NCI-H526 treated with DMSO at 0.1 percent for 48 hours (cell line): Measurements from ENCODE around the gene MMP10.
"Not testable (repeated sequence)": the region's sequence is repeated elsewhere in the genome, so short reads cannot be mapped to it uniquely, and the experiment has no call there.

ENCODE experiments used
- DNase-seq: peaks from one replicate; lab custom pipeline; 2025; lab: John Stamatoyannopoulos, UW

The MMP10 gene

DNA sequence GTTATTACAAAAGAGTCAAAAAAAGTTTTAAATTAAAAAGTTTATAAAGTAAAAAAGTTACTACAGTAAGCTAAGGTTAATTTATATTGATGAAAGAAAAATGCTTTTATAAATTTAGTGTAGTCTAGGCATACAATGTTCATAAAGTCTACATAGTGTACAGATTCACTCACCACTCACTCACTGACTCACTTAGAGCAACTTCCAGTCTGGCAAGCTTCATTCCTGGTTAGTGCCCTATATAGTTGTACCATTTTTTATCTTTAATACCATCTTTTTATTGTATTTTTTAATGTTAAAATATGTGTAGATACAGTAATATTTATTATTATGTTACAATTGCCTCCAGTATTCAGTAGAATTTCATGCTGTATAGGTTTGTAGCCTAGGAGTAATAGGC is 2.6 kb upstream of the MMP10 start:
- no peak for DNase-seq

DNA sequence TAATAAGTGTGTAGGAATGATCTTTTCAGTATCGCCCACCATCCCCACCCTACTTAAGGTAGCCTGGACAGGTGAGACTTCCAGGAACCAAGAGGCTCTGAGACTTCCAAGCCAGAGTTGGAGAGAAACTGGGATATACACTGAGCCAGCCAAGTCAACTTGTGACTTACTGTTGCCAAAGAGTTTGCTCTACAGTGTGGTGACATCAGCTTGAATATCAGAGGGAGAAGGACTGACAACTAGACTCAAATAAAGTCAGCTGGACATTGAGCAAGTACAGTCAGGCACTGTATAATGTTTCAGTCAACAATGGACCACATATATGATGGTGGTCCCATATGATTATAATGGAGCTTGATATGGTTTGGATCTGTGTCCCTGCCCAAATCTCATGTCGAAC is 1.2 kb upstream of the MMP10 start:
- no peak for DNase-seq

DNA sequence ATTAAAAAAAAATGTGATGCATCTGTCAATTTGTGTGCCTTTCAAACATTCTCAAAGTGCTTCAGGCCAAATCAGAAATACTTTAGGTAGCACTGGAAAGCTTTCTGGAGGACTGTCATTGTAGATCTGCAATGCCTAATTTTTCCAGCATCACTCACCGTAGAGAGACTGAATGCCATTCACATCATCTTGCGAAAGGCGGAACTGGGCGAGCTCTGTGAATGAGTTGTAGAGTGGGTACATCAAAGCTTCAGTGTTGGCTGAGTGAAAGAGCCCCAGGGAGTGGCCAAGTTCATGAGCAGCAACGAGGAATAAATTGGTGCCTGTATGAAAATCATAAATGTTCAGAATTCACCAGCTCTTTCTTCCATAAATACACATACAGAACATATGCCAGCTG is 4.0 kb downstream of the MMP10 start:
- DNase-seq = no peak

DNA sequence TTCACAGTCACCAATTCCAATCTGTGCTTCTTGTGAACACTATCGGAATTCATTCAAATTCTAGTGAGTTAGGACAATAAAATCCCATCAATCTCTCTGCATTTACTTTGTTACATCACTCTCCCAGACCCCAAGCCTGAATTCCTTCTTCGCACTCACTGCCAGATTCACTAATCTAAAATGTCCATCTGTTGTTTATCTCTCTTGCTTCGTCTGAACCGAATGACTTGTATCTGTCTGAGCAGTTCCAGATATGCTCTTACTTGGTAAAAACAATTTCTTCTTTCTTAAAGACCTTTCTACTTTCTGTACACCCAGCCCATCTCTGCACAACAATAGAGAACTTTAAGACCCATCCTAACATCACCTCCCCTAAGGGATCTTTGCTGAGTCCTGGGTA is 7.0 kb downstream of the MMP10 start:
- no peak for DNase-seq

DNA sequence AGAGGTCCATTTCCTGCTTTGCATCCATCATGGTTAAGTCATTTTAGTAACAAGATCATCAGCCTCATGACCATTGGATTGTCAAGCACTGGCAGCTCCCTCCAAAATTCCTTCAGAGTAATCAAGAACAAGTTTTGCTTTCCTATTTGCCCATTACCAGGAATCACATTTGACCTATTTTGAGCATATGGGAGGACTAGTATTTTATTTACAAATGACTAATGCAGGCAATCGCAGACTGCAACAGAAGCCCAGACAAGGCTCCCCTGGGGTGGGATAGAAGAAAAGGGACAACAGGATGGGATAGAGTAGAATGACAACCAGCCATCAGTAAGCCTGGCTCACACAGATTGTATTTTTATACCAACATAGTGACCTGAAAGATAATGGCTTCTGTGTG is 9.1 kb downstream of the MMP10 start:
- no peak for DNase-seq

DNA sequence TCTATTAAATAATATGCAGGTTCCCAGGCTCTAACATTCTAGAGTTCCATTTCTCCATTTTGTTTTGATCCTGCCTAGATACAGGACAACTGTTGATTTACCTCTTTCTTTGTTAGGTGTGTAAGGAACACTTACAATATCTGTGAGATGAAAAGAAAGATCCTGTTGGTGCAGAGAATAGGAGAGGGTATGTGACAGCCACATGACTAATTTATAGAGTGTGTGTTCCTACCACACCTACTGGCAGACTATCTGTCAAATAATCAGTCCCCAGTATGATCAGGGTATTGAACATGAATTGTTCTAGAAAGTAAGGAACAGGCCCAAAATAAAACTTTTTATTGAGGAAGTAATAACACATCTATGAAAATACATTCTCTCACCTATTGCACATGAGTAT is 10.2 kb downstream of the MMP10 start:
- no peak for DNase-seq

DNA sequence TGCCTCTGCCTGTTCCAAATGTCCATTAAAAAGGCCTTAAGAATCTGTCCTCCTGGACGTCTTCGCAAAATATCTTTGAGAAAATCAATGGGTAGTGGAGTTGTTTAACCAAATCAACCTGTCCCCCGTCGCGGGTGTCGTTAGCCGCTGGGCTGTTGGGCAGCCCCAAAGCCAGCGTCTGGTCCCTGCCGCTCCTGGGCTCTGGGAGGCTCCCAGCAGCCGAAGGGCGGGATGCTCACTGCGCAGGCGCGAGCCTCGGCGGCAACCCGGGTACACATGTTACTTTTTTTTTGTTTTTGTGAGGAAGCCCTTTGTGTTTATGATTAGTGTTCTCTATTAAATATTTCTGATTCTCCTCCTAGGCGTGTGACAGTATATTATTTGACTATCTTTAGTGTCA is 12.6 kb downstream of the MMP10 start:
- DNase-seq = no peak

DNA sequence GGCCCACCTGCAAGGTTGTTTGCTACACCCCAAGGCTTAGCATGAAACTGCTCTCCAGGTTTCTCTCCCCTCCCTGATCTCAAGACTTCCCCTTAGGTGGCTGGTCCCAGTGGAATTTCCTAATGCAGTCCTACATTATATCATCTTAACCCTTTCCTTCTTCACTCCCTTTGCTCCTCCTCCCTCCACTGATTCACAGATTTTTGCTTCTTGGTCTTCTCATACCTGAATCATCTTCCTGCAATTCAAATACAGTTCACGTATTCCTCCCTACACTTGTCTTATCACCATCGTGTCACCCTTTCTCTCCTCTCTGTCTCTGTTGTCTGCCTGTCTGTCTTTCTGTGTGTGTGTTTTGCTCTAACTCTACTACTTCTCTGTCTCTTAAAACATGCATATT is 17.0 kb downstream of the MMP10 start:
- DNase-seq = no peak

DNA sequence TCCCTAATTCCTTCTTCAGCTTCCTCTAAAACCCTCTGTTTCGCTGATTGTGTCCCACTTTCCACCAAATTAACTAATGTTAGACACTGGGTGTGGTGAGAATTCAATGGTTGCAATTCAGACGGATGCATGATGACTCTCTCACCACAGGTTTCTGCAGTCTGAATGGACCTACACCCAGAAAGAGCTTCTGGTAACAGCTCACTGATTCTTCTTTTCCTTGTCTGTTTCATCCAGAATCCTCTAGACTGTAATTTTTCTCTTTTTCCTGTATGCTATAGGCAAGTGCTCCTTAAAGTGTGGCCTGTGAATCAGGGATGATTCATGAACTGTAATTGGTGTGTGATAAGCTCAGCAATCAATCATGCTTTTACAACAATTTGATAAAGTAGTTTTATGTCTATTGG is 18.1 kb downstream of the MMP10 start:
- DNase-seq = no peak

DNA sequence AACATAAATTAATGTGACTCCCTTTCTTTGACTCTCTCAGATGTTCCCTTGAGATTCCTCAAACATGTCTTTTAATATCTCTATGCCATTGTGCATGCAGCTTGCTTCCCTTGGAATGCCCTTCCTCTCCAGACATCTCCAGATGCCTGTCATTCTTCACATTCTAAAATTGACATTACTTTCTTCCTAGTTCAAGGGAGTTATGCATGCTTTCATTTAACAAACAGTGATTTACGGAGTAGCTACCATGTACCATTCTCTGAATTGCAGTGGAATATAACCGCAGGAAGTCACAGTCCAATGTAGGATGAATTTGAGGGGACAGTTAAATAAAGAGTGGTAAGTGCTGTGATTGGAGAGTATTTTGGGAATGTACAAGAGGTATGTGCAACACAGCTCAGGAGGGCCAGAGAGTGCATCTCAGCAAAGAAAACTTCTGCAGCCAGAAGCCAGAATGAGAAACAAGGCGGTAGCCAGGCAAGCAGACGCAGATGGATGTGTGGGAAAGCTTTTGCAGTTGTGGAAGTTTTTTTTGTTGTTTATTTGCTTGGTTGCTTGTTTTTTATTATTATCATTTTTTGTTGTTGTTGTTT is 18.7 kb downstream of the MMP10 start:
- no peak for DNase-seq

DNA sequence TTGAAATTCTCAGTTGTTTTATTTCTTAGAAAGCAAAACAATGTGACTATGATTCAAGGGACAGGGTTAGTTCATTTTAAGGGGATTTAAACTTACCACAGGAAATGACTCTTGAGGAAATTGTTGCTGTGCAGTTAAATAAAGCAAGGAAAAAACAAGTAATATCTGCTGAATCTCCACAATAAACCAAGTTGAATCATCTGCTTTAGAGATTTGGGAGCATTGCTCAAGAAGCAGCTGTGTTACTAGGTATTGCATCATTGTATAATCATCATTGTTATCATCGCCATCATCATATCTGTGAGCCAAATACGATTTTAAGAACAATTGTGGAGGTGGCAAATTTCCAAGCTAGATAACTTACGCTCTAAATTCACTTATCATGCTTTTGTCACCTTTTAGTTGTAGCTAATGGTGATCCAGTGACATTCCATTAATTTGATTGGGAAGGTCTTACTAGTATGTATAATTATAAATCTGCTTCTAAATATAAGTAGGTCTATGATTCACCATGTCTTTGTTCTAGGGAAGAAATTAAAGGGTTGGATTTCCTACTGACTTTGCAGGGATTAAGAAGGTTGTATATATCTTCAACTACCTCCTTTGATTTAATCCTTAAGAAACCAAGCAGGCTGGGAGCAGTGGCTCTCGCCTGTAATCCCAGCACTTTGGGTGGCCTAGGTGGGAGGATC is 19.9 kb downstream of the MMP10 start:
- no peak for DNase-seq

DNA sequence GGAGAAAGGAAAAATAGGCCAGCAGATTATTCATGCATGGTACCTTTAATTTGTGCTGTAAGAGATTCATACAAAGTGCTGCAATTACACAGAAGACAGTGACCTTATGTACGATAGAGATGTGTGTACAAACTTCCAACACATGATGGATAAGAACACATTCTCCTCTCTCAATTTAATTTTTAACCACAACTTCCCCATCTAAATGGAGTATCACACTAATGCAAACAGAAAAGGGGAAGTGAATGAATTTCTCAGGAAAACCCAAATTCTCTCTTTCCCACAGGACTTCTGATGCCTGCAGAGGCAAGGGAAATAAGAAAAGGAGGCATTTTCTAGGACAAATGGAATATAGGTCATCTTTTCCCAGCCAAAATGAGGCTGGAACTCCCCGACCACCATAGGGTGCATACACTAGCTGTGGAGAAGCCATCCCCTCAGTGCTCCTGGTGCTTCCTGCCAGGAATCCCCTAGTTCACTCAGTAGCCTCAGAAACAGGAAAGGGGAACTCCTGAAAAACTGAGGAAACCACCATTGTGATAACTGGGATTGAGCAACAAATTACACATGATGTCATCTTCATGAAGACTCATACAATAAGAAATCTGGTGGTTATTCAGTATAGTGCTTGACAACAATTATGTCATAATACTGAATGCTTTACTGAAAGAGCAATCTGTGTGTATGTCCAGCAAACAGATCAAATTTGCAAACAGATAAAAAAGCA is 22.4 kb downstream of the MMP10 start:
- DNase-seq = no peak

DNA sequence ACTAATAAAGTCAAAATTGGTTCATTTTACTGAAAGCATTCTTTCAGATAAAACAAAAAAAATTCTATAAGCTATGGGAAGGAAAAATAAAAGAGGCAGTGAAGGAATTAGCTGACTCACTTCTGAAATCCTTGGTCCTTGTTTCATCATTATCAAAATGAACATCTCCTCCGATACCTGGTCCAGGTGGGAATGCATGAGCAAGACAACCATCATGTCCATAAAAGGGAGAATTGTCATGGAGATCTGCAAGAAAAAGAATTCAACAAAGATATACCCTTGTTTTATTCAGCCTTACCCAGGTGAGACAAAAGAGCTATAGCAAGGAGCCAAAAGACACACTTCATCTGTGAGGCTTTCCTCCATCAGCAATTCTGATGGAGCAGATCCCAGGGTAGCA is 27.2 kb downstream of the MMP10 start:
- no peak for DNase-seq

DNA sequence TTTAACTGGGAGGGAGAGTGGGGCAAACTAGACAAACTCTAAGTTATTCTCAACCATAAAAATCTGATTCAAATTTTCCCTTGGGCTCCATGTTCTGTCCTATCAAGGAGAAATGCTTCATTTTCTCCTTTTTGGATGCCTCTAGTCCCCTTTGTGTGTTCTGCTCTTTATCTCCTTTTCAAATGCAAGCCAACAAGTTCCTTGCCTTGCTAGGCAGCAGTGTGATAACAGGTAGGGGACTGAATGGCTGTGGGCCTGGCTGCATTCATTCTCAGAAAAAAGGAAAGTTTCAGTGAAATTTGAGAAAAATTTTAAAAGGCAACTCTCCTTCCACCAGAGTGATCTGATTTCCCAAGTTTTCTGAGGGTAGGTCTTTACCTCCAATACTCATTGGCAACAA is 28.8 kb downstream of the MMP10 start:
- no peak for DNase-seq

DNA sequence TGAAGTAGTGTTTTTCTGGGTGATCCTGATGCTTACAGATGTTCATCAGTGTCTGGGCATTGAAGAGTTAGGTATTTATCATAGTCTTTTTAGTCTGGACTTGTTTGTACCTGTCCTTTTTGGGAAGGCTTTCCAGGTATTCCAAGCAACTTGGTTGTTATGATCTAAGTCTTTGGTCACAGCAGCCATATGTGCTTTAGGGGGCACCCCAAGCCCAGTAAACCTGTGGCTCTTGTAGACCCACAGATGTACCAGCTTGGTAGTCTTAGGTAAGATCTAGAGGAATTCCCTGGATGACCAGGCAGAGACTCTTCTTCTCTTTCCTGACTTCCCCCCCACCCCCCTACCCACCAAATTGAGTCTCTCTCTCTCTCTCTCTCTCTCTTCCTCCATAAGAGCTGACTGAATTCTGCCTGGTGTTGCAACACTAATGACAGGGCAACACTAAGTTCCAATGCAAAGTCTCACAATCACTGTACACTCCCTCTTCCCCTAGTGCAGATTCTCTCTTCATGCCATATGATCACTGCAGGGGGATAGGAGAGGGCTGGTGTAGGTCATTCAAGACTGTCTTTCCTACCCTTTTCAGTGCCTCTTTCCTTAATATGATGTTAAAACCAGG is 31.2 kb downstream of the MMP10 start:
- DNase-seq = no peak

DNA sequence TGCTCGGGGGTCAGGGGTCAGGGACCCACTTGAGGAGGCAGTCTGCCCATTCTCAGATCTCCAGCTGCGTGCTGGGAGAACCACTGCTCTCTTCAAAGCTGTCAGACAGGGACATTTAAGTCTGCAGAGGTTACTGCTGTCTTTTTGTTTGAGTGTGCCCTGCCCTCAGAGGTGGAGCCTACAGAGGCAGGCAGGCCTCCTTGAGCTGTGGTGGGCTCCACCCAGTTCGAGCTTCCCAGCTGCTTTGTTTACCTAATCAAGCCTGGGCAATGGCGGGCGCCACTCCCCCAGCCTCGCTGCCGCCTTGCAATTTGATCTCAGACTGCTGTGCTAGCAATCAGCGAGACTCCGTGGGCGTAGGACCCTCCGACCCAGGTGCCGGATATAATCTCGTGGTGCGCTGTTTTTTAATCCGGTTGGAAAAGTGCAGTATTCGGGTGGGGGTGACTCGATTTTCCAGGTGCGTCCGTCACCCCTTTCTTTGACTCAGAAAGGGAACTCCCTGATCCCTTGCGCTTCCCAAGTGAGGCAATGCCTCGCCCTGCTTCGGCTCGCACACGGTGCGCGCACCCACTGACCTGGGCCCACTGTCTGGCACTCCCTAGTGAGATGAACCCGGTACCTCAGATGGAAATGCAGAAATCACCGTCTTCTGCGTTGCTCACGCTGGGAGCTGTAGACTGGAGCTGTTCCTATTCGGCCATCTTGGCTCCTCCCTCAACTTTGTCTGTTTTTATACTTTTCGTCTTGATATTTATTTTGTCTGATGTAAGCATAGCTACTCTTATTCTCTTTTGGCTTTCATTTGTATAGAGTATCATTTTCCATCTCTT is 33.5 kb downstream of the MMP10 start:
- DNase-seq = peak; percentile 21

DNA sequence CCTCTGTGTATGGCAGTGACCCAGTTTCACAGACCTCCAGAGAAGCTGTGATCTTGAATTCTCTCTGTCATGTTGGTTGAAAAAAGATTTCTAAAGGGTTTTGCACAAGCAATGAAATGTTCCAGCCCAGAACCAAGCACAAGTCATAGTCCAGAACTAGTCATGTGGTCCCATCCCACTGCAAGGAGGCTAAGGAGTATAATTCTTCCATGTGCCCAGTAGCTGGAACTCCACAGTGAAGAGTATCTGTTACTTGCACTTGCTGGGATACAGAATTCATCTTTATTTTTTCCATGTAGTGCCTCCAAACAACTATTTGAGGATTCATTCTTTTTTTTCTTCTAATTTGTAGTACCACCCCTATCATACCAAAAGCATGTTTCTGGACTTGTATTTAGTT is 45.8 kb downstream of the MMP10 start:
- DNase-seq = no peak

DNA sequence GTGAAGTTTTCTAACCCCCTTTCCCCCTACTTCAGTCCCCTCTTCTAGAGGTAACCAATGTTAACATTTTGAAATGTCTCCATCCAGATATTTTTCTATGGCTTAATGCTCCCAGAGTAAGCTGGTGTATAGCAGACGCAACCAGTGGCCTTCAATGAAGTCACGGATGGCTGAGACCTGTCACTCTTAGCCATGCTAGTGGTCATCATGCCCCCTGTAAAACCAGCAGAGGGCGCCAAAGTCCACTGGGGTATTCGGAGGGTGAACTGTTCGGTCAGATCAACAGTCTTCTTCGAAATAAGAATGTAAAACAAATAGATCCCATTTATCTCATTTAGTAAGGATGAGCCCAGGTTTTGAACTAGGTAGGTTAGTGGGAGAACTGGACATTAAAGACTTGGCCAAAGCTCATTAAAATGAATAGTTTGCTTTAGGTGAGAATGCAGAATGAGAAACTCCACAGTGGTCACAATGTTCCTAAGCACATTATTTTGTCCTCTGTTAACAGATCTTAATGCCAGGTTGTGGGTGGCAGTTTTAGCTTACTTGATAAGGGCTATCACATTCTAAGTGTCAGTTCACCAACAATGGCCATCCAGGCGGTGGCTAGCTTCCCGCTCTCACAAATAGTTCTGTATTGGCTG is 47.1 kb downstream of the MMP10 start:
- DNase-seq = peak; percentile 53

DNA sequence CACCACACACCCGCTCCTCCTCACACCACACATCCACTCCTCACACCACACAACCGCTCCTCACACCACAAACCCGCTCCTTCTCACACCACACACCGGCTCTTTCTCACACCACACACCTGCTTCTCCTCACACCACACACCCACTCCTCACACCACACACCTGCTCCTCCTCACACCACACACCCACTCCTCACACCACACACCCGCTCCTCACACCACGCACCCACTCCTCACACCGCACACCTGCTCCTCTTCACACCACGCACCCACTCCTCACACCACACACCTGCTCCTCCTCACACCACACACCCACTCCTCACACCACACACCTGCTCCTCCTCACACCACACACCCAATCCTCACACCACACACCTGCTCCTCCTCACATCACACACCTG is 49.5 kb downstream of the MMP10 start:
- DNase-seq = not testable (repeated sequence)

DNA sequence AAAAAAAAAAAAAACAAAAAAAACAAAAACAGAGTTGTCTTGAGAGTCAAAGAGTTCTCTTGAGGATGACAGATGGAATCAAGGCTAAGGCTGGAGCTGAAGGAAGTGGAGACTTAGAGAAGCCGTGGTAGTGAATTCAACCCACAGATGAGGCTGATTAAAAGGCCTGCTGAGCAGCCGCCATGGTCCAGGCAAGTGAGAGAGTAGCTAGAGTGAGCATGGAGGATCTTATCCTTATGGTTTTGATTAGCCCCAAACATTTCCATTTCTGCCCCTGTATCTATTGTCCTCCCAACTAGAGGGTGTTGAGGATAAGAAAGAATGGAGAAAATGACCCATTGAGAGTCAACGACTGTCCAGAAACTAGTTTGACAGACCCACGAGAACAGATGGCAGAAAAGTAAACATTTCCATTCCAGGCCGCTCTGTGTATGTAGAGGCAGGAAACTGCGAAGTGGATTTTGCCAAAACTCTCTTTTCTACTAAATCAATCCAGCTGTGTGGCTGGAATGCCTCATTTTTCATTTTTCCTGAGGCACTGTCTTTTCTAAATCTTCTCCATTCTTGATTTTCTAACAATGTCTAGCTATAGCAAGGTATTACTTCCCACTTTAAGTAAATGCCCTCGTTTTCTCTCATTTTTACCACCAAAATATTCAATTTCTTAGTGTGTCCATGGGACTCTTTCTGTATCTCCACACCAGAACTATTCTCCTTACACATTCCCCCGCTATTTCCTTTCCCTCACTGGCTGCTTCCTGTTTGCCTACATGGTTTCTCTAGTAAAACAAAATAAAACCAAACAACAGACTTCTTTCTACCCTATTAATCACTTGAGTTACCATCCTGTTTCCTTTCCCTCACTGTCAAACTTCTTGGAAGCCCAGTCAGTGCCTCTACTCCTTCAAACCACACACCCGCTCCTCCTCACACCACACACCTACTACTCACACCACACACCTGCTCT is 50.3 kb downstream of the MMP10 start:
- no peak for DNase-seq

DNA sequence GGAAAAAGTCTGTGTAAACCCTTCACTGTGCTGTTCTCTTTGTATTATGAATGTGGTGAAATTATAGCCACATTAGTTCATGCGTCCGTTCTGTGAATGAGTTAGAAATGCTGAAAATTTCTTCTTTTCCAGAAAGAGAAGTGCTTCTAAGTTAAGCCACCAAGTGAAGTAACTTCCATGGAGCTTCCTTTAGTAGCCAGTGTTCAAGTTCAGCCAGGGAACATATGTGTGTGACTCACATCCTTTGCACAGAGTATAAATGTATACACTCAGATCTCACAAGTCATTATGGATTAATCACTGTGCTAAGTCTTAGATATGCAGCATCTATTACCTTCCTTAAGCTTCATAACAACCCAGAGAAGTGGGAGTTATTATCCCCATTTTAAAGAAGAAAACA is 52.5 kb downstream of the MMP10 start:
- no peak for DNase-seq
